SK-N-SH (cell line): ENCODE results near the gene PSKH1. TPM values are rescaled to one million over a fixed set of nuclear protein-coding genes. Genes with fewer than 3 reads are reported as not detected.

Source experiments
- CTCF ChIA-PET: fragments of 300-600, 350-600 bp; formaldehyde crosslinking; extraction: SDS; loops from one replicate; lab custom pipeline; 2021; lab: Yijun Ruan, JAX
- POLR2A ChIA-PET: fragments of 350-600 bp; sonication (Branson Sonifier 250); formaldehyde crosslinking; extraction: SDS; loops from one replicate; lab custom pipeline; 2020; ENCODE audit warnings: antibody characterized with exemption, inconsistent platforms; lab: Yijun Ruan, JAX
- DNase-seq: peaks from one replicate; pipeline ENCODE4 v3.0.0; 2012
- H2AFZ ChIP-seq: fragments of 200-600 bp; sonication (generic); 2 replicates; pipeline ENCODE4 v1.8.1; 2016; ENCODE audit warnings: antibody characterized with exemption, mild to moderate bottlenecking, low read depth
- H3F3A ChIP-seq: fragments of 200-600 bp; sonication (generic); replicated peaks from 2 replicates; pipeline ENCODE3; 2016; ENCODE audit warnings: antibody characterized with exemption, mild to moderate bottlenecking; ENCODE audit not compliant: insufficient read depth
- H3K27ac ChIP-seq, 2 experiments: fragments of 200-500 bp in 1 of 2; fragments of 200-600 bp in 1 of 2; sonication (Bioruptor generic) in 1 of 2; sonication (generic), shearing (Covaris generic) in 1 of 2; 2 replicates each; pipeline versions ENCODE4 v1.5.1 to v1.6.1; 2014 to 2016; ENCODE audit warnings: low read depth in 2 of 2, inconsistent platforms in 1 of 2, low read length in 1 of 2, mild to moderate bottlenecking in 1 of 2, mixed read lengths in 1 of 2
- H3K27me3 ChIP-seq: fragments of 200-600 bp; sonication (generic), shearing (Covaris generic); 2 replicates; pipeline ENCODE4 v1.6.1; 2016; ENCODE audit warnings: mixed run types; ENCODE audit not compliant: insufficient read depth
- H3K36me3 ChIP-seq, 2 experiments: fragments of 200-500 bp in 1 of 2; fragments of 200-600 bp in 1 of 2; sonication (Bioruptor generic) in 1 of 2; sonication (generic) in 1 of 2; replicated peaks in 1 of 2; 2 replicates each; pipeline versions ENCODE3 to v1.5.1; 2014 to 2016; ENCODE audit warnings: low read length in 1 of 2, mild to moderate bottlenecking in 1 of 2; ENCODE audit not compliant: insufficient read depth in 2 of 2, control insufficient read depth in 1 of 2
- H3K4me1 ChIP-seq, 2 experiments: fragments of 200-500 bp in 1 of 2; fragments of 200-600 bp in 1 of 2; sonication (Bioruptor generic) in 1 of 2; sonication (generic), shearing (Covaris generic) in 1 of 2; 2 replicates each; pipeline versions ENCODE4 v1.5.1 to v1.6.1; 2014 to 2016; ENCODE audit warnings: low read depth in 1 of 2, low read length in 1 of 2, mixed run types in 1 of 2; ENCODE audit not compliant: insufficient read depth in 2 of 2, control insufficient read depth in 1 of 2
- H3K4me2 ChIP-seq: fragments of 200-600 bp; sonication (generic), shearing (Covaris generic); 2 replicates; pipeline ENCODE4 v1.6.1; 2017; ENCODE audit warnings: mixed run types
- H3K4me3 ChIP-seq, 2 experiments: fragments of 200-500 bp in 1 of 2; fragments of 200-600 bp in 1 of 2; sonication (Bioruptor generic) in 1 of 2; sonication (generic), shearing (Covaris generic) in 1 of 2; 2 replicates each; pipeline versions ENCODE4 v1.5.1 to v1.8.1; 2014 to 2016; ENCODE audit warnings: low read depth in 2 of 2, inconsistent platforms in 1 of 2, low read length in 1 of 2, mild to moderate bottlenecking in 1 of 2, mixed read lengths in 1 of 2, moderate library complexity in 1 of 2
- H3K79me2 ChIP-seq: fragments of 200-600 bp; sonication (generic); 2 replicates; pipeline ENCODE4 v1.8.1; 2017; ENCODE audit warnings: mild to moderate bottlenecking; ENCODE audit not compliant: insufficient read depth
- H3K9ac ChIP-seq: fragments of 200-600 bp; sonication (generic); 2 replicates; pipeline ENCODE4 v1.6.1; 2017; ENCODE audit warnings: mixed run types
- H3K9me2 ChIP-seq: fragments of 200-600 bp; sonication (generic); 2 replicates; pipeline ENCODE4 v1.6.1; 2017; ENCODE audit warnings: mixed run types
- H3K9me3 ChIP-seq: fragments of 200-600 bp; sonication (generic); 2 replicates; pipeline ENCODE4 v1.6.1; 2017; ENCODE audit warnings: mixed run types, mild to moderate bottlenecking, moderate library complexity
- H4K20me1 ChIP-seq: fragments of 200-600 bp; sonication (generic); 2 replicates; pipeline ENCODE4 v1.6.1; 2017; ENCODE audit warnings: mild to moderate bottlenecking, mixed run types; ENCODE audit not compliant: insufficient read depth
- CHD2 ChIP-seq: fragments of 150-350 bp; IDR thresholded peaks from 2 replicates; pipeline ENCODE4 v1.6.1; 2018; ENCODE audit warnings: low read length; ENCODE audit not compliant: partially characterized antibody
- EZH2phosphoT487 ChIP-seq: fragments of 200-600 bp; sonication (generic); IDR thresholded peaks from 2 replicates; pipeline ENCODE4 v1.6.1; 2017; ENCODE audit warnings: low read depth, mixed run types, mild to moderate bottlenecking, antibody characterized with exemption, moderate library complexity, borderline replicate concordance
- FOXM1 ChIP-seq: IDR thresholded peaks from 2 replicates; pipeline ENCODE4 v1.4.0; 2012; ENCODE audit warnings: low read depth, mild to moderate bottlenecking
- GABPA ChIP-seq: IDR thresholded peaks from 2 replicates; pipeline ENCODE4 v1.4.0; 2012; ENCODE audit warnings: low read depth, mild to moderate bottlenecking
- GATA2 ChIP-seq: sonication (generic); formaldehyde crosslinking; IDR thresholded peaks from 2 replicates; pipeline ENCODE4 v1.5.0; 2020; ENCODE audit warnings: mild to moderate bottlenecking, missing genetic modification reagents
- MEF2A ChIP-seq: IDR thresholded peaks from 2 replicates; pipeline ENCODE4 v1.4.0; 2012; ENCODE audit warnings: low read depth, borderline replicate concordance
- MXI1 ChIP-seq: IDR thresholded peaks from 2 replicates; pipeline ENCODE4 v1.6.1; 2012; ENCODE audit warnings: mild to moderate bottlenecking, low read depth, low read length, improper control_type of control experiment
- NRF1 ChIP-seq: IDR thresholded peaks from 2 replicates; pipeline ENCODE4 v1.6.1; 2012; ENCODE audit warnings: low read depth, mild to moderate bottlenecking, low read length
- POLR2AphosphoS5 ChIP-seq: IDR thresholded peaks from 2 replicates; pipeline ENCODE4 v1.6.1; 2012; ENCODE audit warnings: low read depth, low read length
- RAD21 ChIP-seq: IDR thresholded peaks from 2 replicates; pipeline ENCODE4 v1.6.1; 2012; ENCODE audit warnings: mild to moderate bottlenecking, low read length
- RCOR1 ChIP-seq: fragments of 150-350 bp; IDR thresholded peaks from 2 replicates; pipeline ENCODE4 v1.6.1; 2017; ENCODE audit warnings: antibody characterized with exemption, low read length
- TAF1 ChIP-seq: IDR thresholded peaks from 2 replicates; pipeline ENCODE4 v1.6.1; 2012; ENCODE audit warnings: low read depth, mild to moderate bottlenecking, low read length, moderate library complexity, borderline replicate concordance
- YY1 ChIP-seq: IDR thresholded peaks from 2 replicates; pipeline ENCODE4 v1.4.0; 2012; ENCODE audit warnings: low read depth, mild to moderate bottlenecking
- WGBS: methylation state at CpG from one replicate; pipeline ENCODE4 v1.1.6; 2017; ENCODE audit warnings: low lambda C conversion rate; 5-methylcytosine and 5-hydroxymethylcytosine counted together
- polyA plus RNA-seq, 3 experiments: library from polyadenylated mRNA; depleted of rRNA; stranded (reverse); fragments of >200 nt; gene quantifications; 2 replicates each; pipeline ENCODE4 v1.2.3, GENCODE V29; 2012
- TF ChIP-seq, protein P1 (sequence below): IDR thresholded peaks from 2 replicates; pipeline ENCODE4; 2012
- TF ChIP-seq, protein P2 (sequence below): IDR thresholded peaks from 2 replicates; pipeline ENCODE4 v1.6.1; 2012; ENCODE audit warnings: mild to moderate bottlenecking, low read depth, low read length, moderate library complexity
- TF ChIP-seq, protein P3 (sequence below): fragments of 150-350 bp; IDR thresholded peaks from 2 replicates; pipeline ENCODE4 v1.6.1; 2016; ENCODE audit warnings: mild to moderate bottlenecking, low read depth, low read length
- TF ChIP-seq, protein P4 (sequence below): IDR thresholded peaks from 2 replicates; pipeline ENCODE4 v1.4.0; 2012; ENCODE audit warnings: low read depth, borderline replicate concordance
- TF ChIP-seq, protein P5 (sequence below): IDR thresholded peaks from 2 replicates; pipeline ENCODE4 v1.4.0; 2012; ENCODE audit warnings: low read depth
- TF ChIP-seq, protein P6 (sequence below): fragments of 200-600 bp; sonication (generic); IDR thresholded peaks from 2 replicates; pipeline ENCODE4 v1.6.1; 2017; ENCODE audit warnings: antibody characterized with exemption, mild to moderate bottlenecking, moderate library complexity

PSKH1 gene
- polyA plus RNA-seq, 1 of the 3 experiments (the other 2 are of a cell fraction), result 30.1 TPM

DNA sequence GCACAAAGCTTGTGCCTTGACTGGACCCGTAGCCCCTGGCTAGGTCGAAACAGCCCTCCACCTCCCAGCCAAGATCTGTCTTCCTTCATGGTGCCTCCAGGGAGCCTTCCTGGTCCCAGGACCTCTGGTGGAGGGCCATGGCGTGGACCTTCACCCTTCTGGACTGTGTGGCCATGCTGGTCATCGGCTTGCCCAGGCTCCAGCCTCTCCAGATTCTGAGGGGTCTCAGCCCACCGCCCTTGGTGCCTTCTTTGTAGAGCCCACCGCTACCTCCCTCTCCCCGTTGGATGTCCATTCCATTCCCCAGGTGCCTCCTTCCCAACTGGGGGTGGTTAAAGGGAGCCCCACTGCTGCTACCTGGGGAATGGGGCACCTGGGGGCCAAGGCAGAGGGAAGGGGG is 35.1 kb downstream of the PSKH1 start:
- no peak for DNase-seq
- Histone ChIP-seq H3K79me2 (no peaks in the 10 kb centered on the region), H3K4me3 (no peak overlapping the region; a peak in 1 of 4 replicates), H3K9me2 (no peaks in the 10 kb centered on the region), H3F3A (no peaks in the 10 kb centered on the region), H3K36me3 (peaks cover 0 to 44% of the 10 kb centered on the region in 2 experiments), H3K27ac (no peak overlapping the region), H3K9me3 (no peaks in the 10 kb centered on the region), H3K4me2 (no peak overlapping the region), H4K20me1 (peaks cover 13% of the 10 kb centered on the region), H3K9ac (no peak overlapping the region), H3K4me1 (peaks cover 0 to 4% of the 10 kb centered on the region in 2 experiments; a peak in 1 of 4 replicates), H2AFZ (no peak overlapping the region), H3K27me3 (no peaks in the 10 kb centered on the region)
- ChIA-PET POLR2A (interaction anchor here (1.3 kb wide), 1 partner anchor 44 kb away, joined by 5 read pairs; the partner anchor contains the start of gene NRN1L), CTCF (interaction anchor here (0.9 to 28.1 kb wide), 21 partner anchors 8 to 407 kb away, joined by 3 to 564 read pairs (median 7); partner anchors contain the start of genes CENPT, EDC4, NRN1L and PSKH1)
- TF ChIP-seq RCOR1 (no peak), POLR2AphosphoS5 (no peak), RAD21 (no peak), MEF2A (no peak), GATA2 (CRISPR knock-in tag) (no peak), NRF1 (no peak), MXI1 (no peak), YY1 (no peak), FOXM1 (no peak), EZH2phosphoT487 (no peak), CHD2 (no peak), TAF1 (no peak), GABPA (no peak)
- TF ChIP-seq, protein P1, sequence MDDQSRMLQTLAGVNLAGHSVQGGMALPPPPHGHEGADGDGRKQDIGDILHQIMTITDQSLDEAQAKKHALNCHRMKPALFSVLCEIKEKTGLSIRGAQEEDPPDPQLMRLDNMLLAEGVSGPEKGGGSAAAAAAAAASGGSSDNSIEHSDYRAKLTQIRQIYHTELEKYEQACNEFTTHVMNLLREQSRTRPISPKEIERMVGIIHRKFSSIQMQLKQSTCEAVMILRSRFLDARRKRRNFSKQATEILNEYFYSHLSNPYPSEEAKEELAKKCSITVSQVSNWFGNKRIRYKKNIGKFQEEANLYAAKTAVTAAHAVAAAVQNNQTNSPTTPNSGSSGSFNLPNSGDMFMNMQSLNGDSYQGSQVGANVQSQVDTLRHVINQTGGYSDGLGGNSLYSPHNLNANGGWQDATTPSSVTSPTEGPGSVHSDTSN, result no peak
- TF ChIP-seq, protein P2, sequence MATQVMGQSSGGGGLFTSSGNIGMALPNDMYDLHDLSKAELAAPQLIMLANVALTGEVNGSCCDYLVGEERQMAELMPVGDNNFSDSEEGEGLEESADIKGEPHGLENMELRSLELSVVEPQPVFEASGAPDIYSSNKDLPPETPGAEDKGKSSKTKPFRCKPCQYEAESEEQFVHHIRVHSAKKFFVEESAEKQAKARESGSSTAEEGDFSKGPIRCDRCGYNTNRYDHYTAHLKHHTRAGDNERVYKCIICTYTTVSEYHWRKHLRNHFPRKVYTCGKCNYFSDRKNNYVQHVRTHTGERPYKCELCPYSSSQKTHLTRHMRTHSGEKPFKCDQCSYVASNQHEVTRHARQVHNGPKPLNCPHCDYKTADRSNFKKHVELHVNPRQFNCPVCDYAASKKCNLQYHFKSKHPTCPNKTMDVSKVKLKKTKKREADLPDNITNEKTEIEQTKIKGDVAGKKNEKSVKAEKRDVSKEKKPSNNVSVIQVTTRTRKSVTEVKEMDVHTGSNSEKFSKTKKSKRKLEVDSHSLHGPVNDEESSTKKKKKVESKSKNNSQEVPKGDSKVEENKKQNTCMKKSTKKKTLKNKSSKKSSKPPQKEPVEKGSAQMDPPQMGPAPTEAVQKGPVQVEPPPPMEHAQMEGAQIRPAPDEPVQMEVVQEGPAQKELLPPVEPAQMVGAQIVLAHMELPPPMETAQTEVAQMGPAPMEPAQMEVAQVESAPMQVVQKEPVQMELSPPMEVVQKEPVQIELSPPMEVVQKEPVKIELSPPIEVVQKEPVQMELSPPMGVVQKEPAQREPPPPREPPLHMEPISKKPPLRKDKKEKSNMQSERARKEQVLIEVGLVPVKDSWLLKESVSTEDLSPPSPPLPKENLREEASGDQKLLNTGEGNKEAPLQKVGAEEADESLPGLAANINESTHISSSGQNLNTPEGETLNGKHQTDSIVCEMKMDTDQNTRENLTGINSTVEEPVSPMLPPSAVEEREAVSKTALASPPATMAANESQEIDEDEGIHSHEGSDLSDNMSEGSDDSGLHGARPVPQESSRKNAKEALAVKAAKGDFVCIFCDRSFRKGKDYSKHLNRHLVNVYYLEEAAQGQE, result no peak
- TF ChIP-seq, protein P3, sequence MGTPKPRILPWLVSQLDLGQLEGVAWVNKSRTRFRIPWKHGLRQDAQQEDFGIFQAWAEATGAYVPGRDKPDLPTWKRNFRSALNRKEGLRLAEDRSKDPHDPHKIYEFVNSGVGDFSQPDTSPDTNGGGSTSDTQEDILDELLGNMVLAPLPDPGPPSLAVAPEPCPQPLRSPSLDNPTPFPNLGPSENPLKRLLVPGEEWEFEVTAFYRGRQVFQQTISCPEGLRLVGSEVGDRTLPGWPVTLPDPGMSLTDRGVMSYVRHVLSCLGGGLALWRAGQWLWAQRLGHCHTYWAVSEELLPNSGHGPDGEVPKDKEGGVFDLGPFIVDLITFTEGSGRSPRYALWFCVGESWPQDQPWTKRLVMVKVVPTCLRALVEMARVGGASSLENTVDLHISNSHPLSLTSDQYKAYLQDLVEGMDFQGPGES, result no peak
- TF ChIP-seq, protein P4, sequence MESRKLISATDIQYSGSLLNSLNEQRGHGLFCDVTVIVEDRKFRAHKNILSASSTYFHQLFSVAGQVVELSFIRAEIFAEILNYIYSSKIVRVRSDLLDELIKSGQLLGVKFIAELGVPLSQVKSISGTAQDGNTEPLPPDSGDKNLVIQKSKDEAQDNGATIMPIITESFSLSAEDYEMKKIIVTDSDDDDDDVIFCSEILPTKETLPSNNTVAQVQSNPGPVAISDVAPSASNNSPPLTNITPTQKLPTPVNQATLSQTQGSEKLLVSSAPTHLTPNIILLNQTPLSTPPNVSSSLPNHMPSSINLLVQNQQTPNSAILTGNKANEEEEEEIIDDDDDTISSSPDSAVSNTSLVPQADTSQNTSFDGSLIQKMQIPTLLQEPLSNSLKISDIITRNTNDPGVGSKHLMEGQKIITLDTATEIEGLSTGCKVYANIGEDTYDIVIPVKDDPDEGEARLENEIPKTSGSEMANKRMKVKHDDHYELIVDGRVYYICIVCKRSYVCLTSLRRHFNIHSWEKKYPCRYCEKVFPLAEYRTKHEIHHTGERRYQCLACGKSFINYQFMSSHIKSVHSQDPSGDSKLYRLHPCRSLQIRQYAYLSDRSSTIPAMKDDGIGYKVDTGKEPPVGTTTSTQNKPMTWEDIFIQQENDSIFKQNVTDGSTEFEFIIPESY, result no peak
- TF ChIP-seq, protein P5, sequence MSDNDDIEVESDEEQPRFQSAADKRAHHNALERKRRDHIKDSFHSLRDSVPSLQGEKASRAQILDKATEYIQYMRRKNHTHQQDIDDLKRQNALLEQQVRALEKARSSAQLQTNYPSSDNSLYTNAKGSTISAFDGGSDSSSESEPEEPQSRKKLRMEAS, result no peak
- TF ChIP-seq, protein P6, sequence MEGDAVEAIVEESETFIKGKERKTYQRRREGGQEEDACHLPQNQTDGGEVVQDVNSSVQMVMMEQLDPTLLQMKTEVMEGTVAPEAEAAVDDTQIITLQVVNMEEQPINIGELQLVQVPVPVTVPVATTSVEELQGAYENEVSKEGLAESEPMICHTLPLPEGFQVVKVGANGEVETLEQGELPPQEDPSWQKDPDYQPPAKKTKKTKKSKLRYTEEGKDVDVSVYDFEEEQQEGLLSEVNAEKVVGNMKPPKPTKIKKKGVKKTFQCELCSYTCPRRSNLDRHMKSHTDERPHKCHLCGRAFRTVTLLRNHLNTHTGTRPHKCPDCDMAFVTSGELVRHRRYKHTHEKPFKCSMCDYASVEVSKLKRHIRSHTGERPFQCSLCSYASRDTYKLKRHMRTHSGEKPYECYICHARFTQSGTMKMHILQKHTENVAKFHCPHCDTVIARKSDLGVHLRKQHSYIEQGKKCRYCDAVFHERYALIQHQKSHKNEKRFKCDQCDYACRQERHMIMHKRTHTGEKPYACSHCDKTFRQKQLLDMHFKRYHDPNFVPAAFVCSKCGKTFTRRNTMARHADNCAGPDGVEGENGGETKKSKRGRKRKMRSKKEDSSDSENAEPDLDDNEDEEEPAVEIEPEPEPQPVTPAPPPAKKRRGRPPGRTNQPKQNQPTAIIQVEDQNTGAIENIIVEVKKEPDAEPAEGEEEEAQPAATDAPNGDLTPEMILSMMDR, result no peak
- 56% methylated on average over 4 of the region's 7 CpGs for WGBS
